ENCODE measurements around the gene MT1HL1.

GRCh38 chr1:237004116-237004515, at the start of gene MT1HL1:
- no peak for TF ChIP-seq POLR2A (IDR thresholded peaks at IDR 0.05)
- TF ChIP-seq CTCF (IDR thresholded peaks at IDR 0.05), result no peak

Data from adrenal gland (tissue), 5 donors.